Fibroblast of the aortic adventitia (primary cell): Measurements from ENCODE around the gene PRKAA2. TPM values are rescaled to one million over a fixed set of nuclear protein-coding genes. Genes with fewer than 3 reads are reported as not detected.

Experiments
- DNase-seq: peaks from one replicate; pipeline ENCODE4 v3.0.0-alpha.2; 2010; ENCODE audit warnings: low read depth
- H3K4me3 ChIP-seq: 2 replicates; pipeline ENCODE4 v1.5.1; 2011; ENCODE audit warnings: low read depth, mild to moderate bottlenecking, control low read depth, low read length, moderate library complexity
- CTCF ChIP-seq: IDR thresholded peaks from 2 replicates; pipeline ENCODE4 v1.5.1; 2011; ENCODE audit warnings: mild to moderate bottlenecking, low read length, control low read depth, inconsistent platforms; ENCODE audit not compliant: insufficient read depth
- total RNA-seq: library from RNA; depleted of rRNA; stranded (reverse); fragments of >200 nt; gene quantifications from 2 replicates; pipeline ENCODE4 v1.2.3, GENCODE V29; 2012; ENCODE audit warnings: low replicate concordance

The PRKAA2 gene
- total RNA-seq, 1 donor, result 3.7 TPM

- H3K4me3 ChIP-seq, result no peak overlapping the region
- no peak for TF ChIP-seq CTCF
- no peak for DNase-seq
These were observed 11.0 kb downstream of the PRKAA2 start for GRCh38 chr1:56655991-56656613.

GRCh38 chr1:56658254-56658653 lies 13.1 kb downstream of the PRKAA2 start:
- no peak overlapping the region for H3K4me3 ChIP-seq
- no peak for TF ChIP-seq CTCF
- DNase-seq, result no peak

GRCh38 chr1:56660293-56660692 lies 15.2 kb downstream of the PRKAA2 start:
- DNase-seq, result no peak
- no peak overlapping the region for H3K4me3 ChIP-seq
- no peak for TF ChIP-seq CTCF

GRCh38 chr1:56663846-56664245 lies 18.7 kb downstream of the PRKAA2 start:
- no peak overlapping the region for H3K4me3 ChIP-seq
- TF ChIP-seq CTCF, result no peak
- no peak for DNase-seq

- TF ChIP-seq CTCF, result no peak
- no peak for DNase-seq
- no peak overlapping the region for H3K4me3 ChIP-seq
These were observed 20.3 kb downstream of the PRKAA2 start for GRCh38 chr1:56665384-56665783.

GRCh38 chr1:56666112-56666608 lies 21.0 kb downstream of the PRKAA2 start:
- no peak for DNase-seq
- no peak overlapping the region for H3K4me3 ChIP-seq
- no peak for TF ChIP-seq CTCF

GRCh38 chr1:56670350-56670749 lies 25.2 kb downstream of the PRKAA2 start:
- TF ChIP-seq CTCF, result no peak
- no peak for DNase-seq

More at GRCh38 chr1:56670350-56670749, 25.2 kb downstream of the PRKAA2 start:
- H3K4me3 ChIP-seq, result no peak overlapping the region
